ENCODE results near the gene SPINDOC. TPM values are rescaled to one million over a fixed set of nuclear protein-coding genes. Genes with fewer than 3 reads are reported as not detected.

The SPINDOC gene
- total RNA-seq, 3 donors from 2014 or later: 5.8 to 22.3 (median 7.0) TPM

DNA sequence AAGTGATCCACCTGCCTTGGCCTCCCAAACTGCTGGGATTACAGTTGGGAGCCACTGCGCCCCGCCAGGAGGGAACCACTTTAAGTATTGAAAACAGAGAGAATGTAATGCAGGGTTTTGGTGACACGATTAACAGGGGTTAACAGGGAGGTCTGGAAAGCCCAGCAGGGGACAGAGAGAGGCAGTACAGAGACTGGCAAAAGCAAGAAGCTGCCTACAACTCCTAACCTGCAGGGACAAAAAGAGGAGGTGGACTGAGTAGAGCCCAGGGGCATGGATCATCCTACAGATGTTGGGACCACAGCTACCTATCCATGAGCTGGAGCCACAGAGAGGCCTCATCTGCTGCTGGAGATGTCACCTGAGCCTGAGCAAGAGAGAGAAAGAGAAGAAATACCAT, 1.7 kb upstream of the SPINDOC start:
- Histone ChIP-seq H3K4me3 (no peak overlapping the region), H3K36me3 (ENCODE audit: low read depth) (no peaks in the 10 kb centered on the region), H3K9me3 (no peaks in the 10 kb centered on the region), H3K4me1 (ENCODE audit: low read depth) (peaks cover 11% of the 10 kb centered on the region)
- ATAC-seq (no peak), DNase-seq (no peak)
- TF ChIP-seq, protein P1, sequence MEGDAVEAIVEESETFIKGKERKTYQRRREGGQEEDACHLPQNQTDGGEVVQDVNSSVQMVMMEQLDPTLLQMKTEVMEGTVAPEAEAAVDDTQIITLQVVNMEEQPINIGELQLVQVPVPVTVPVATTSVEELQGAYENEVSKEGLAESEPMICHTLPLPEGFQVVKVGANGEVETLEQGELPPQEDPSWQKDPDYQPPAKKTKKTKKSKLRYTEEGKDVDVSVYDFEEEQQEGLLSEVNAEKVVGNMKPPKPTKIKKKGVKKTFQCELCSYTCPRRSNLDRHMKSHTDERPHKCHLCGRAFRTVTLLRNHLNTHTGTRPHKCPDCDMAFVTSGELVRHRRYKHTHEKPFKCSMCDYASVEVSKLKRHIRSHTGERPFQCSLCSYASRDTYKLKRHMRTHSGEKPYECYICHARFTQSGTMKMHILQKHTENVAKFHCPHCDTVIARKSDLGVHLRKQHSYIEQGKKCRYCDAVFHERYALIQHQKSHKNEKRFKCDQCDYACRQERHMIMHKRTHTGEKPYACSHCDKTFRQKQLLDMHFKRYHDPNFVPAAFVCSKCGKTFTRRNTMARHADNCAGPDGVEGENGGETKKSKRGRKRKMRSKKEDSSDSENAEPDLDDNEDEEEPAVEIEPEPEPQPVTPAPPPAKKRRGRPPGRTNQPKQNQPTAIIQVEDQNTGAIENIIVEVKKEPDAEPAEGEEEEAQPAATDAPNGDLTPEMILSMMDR (IDR thresholded peaks at IDR 0.05): no peak
- intact Hi-C loops (cut with DNase I, micrococcal nuclease): no loop called here

DNA sequence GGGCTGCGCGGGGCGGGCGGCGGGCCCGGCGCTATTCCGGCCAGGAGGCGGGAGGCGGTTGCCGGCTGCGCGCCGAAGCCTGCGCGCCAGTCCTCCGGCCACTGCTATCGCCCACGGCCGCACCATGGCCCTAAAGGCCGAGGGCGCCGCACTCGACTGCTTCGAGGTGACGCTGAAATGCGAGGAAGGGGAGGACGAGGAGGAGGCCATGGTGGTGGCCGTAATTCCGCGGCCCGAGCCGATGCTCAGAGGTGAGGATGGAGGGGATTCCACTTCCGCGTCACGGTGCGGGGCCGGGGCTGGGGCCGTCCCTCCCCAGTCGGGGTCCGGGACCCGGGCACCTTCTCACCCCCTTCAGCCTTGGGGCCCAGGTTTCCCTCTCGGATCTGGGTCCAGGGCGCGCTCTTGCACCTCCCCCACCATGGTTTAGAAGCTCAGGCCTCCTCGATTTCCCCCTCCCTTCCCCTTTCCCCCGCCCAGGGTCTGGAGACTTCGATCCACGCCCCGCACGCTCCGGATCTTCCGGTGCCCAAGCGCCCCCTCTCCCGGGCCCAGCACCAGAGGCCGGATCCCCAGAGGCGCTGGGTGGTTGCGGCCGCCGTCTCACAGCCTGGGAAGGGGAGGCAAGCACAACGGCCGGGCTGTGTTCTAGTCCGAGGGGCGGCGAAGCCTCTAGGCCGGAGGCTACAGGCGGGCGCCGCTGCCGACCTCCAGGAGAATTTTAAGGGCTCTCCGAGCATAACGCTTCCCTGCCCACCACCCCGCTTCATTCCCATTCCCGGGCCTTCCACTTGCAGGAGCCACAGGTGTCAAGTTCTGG, 517 bp downstream of the SPINDOC start:
- peak overlapping the region; percentile 59 for H3K4me3 ChIP-seq
- H3K9me3 ChIP-seq: no peaks in the 10 kb centered on the region
- peaks cover 11% of the 10 kb centered on the region for H3K4me1 ChIP-seq (ENCODE audit: low read depth)
- TF ChIP-seq, protein P1 (IDR thresholded peaks at IDR 0.05): no peak
- no peaks in the 10 kb centered on the region for H3K36me3 ChIP-seq (ENCODE audit: low read depth)
- DNase-seq (peak; percentile 41 to 66 (median 64)), ATAC-seq (peak; percentile 48)
- intact Hi-C loops (cut with DNase I, micrococcal nuclease): no loop called here

DNA sequence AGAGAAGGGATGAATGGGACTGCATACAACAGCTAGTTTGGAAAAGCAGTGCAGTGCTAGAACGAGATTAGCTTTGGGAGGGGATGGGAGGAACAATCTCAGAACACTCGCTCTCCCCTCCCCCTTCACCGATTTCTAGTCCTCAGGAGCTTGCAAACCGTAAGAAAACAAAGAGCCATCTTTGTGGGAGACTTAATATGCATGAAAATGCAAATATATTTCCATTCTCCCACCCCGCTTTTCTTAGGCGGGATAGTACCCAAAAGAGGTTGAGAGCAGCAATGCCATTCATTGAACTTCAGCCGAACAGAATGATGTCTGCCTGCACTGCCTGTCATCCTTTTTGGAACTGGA, 1.1 kb downstream of the SPINDOC start:
- Histone ChIP-seq H3K4me3 (peak overlapping the region; percentile 59), H3K36me3 (ENCODE audit: low read depth) (no peaks in the 10 kb centered on the region), H3K4me1 (ENCODE audit: low read depth) (peaks cover 11% of the 10 kb centered on the region), H3K9me3 (no peaks in the 10 kb centered on the region)
- intact Hi-C loops (cut with DNase I, micrococcal nuclease): no loop called here
- peak; percentile 3 for ATAC-seq
- no peak for DNase-seq
- TF ChIP-seq, protein P1 (IDR thresholded peaks at IDR 0.05): no peak

DNA sequence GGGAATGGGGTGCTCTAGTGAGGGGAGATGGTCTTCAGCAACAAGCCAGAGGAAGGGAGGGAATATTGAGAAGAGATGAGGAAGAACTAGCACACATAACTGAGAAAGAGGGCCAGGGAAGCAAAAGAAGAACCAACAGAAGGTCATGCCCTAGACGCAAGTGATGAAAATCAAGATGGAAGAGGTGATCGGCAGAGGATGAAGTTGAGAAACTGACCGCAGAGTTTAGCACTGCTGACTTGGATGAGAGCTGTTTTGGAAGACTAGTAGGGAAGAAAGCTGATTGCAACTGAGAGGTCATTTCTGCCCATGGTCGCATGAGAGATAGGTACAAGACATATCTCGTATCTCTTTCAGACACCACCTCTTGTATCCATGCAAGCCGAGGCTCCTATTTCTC, 2.9 kb downstream of the SPINDOC start:
- intact Hi-C loops (cut with DNase I, micrococcal nuclease): no loop called here
- H3K4me3 ChIP-seq: no peak overlapping the region
- H3K36me3 ChIP-seq (ENCODE audit: low read depth): no peaks in the 10 kb centered on the region
- no peaks in the 10 kb centered on the region for H3K9me3 ChIP-seq
- ATAC-seq (no peak), DNase-seq (no peak)
- TF ChIP-seq, protein P1 (IDR thresholded peaks at IDR 0.05): no peak
- H3K4me1 ChIP-seq (ENCODE audit: low read depth): peaks cover 11% of the 10 kb centered on the region

DNA sequence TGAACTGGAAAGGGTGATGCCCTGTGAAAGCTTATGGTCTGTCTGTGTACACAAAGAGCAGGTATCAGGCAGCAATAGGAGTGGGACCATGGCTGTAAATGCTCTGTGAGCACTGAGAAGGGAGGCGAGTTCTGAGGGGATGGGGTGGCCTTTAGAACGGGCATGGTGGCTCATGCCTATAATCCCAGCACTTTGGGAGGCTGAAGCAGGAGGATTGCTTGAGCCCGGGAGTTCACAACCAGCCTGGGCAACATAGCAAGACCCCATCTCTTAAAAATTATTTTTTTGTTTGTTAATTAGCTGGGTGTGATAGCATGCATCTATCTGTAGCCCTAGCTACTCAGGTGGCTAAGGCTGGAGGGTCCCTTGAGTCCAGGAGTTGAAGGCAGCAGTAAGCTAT, 3.5 kb downstream of the SPINDOC start:
- Histone ChIP-seq H3K36me3 (ENCODE audit: low read depth) (no peaks in the 10 kb centered on the region), H3K4me1 (ENCODE audit: low read depth) (peaks cover 11% of the 10 kb centered on the region), H3K4me3 (no peak overlapping the region), H3K9me3 (no peaks in the 10 kb centered on the region)
- intact Hi-C loops (cut with DNase I, micrococcal nuclease): no loop called here
- no peak for ATAC-seq
- no peak for DNase-seq
- TF ChIP-seq, protein P1 (IDR thresholded peaks at IDR 0.05): no peak

All from mucosa of descending colon (tissue), 3 donors.